T-helper 2 cell treated with Interferon-gamma antibody and Interleukin-4, amounts not matched to agents 5 μg/mL and 100 μg/mL, for 36 hours (primary cell): Measurements from ENCODE around the gene YIF1B.

Source experiments
- DNase-seq: peaks from one replicate; pipeline ENCODE4 v3.0.0; 2021; ENCODE audit warnings: low spot score
- H3K27ac Mint-ChIP-seq: one replicate; pipeline ENCODE4 v1.8.0; 2021; ENCODE audit warnings: mild to moderate bottlenecking, mixed read lengths
- H3K27me3 Mint-ChIP-seq: one replicate; pipeline ENCODE4 v1.8.0; 2021; ENCODE audit warnings: low read depth, mixed read lengths
- H3K36me3 Mint-ChIP-seq: one replicate; pipeline ENCODE4 v1.8.0; 2021; ENCODE audit warnings: low read depth, mixed read lengths
- H3K4me1 Mint-ChIP-seq: one replicate; pipeline ENCODE4 v1.8.0; 2021; ENCODE audit warnings: low read depth, mixed read lengths
- H3K4me3 Mint-ChIP-seq: one replicate; pipeline ENCODE4 v1.8.0; 2022; ENCODE audit warnings: mild to moderate bottlenecking, moderate library complexity, mixed read lengths
- H3K9me3 Mint-ChIP-seq: one replicate; pipeline ENCODE4 v1.8.0; 2021; ENCODE audit warnings: mixed read lengths

Gene YIF1B

DNA sequence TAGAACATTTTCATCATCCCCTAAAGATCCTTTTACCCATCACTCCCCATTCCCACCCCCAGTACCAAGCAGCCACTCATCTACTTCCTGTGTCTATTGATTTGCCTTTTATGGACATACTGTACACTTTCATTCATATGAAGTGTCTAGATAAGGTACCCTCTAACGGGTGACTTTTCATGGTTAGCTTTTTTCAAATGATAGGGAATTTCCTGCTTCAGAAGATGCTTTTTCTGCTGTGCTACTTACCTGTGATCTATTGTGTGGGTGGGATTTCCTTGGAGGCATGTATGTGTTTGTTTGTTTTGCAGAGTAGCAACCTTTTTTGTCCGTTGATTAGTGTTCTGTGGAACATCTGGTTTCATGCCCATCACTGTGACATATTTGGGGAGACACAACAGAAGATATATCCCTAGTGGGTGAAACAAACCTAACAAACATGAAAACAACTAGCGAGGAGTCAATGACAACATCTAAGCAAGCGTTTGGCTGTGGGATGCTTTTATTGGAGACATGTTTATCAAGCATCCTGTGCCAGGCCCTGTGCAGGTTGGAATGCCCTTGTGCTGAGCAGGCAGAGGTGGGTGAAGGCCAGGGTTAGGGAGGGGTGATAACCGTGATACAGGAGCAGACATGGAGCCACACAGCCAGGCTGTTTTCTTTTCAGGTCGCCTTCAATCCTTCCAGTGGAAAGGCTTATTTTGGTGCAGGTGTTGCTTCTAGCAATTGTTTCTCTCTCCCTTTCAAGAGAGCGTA is 33.8 kb downstream of the YIF1B start:
- Mint-ChIP-seq H3K36me3 (peaks cover 14% of the 10 kb centered on the region), H3K27me3 (no peaks in the 10 kb centered on the region), H3K4me1 (peaks cover 27% of the 10 kb centered on the region), H3K27ac (peak overlapping the region; percentile 86), H3K9me3 (no peaks in the 10 kb centered on the region), H3K4me3 (peak overlapping the region; percentile 50)
- DNase-seq, result peak; percentile 19

DNA sequence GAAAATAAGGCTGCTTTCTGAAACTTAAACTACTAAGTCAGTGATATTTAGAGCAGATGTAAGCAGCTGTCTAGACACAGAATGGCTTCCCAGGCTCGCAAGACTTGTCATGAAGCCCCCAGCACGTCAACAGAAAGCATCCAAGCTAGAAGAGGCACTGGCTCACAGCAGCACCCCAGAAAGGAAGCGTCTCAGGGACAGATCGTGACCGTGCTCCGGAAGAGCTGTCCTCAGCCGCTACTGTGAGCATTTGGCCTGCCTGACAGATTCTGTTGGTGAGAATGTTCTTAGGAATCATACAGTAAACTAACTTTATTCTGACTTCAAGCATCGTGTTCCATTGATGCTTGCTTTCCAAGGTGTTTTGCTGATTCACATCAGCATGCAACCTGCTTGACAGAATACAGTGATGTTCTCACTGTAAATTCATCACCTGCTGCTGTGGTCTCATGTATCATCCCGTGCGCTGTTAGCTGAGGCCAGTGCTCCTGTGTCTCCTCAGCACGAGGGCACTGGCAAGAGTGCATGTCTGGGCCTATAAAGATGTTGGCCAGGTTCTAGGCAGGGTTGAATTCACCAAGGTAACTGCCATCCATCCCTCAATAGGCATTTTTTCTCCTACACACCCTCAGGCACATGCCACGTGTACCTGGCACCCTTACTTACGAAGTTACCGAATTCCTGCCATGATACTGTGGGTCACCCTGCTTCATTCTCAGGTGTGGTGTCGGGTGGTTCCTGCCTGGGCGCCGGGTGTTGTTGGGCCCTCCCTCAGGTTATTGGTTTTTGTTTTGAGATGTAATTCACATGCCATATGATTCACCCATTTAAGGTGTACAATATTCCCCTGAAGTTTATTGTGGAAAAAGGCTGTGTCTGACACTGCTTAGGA is 35.5 kb downstream of the YIF1B start:
- Mint-ChIP-seq H3K4me1 (peaks cover 27% of the 10 kb centered on the region), H3K27ac (peak overlapping the region; percentile 77), H3K27me3 (no peaks in the 10 kb centered on the region), H3K9me3 (no peaks in the 10 kb centered on the region), H3K36me3 (peaks cover 6% of the 10 kb centered on the region), H3K4me3 (no peak overlapping the region)
- no peak for DNase-seq

DNA sequence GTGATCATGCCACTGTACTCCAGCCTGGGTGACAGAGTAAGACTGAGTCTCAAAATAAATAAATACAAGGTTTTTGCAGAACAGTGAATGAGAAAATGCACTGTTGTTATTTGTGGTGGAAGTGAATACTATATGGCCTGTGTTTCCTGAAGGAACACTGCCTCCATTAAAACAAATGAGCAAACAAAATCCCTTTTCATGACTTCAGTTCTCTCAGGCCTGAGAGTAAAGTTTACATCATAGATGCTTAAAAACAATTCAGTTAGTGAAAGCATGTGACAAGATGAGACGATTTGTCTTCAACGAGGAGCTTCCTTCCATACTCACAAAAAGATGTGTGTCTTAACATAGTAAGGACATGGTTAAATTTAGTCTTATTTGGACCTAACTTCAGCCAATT is 37.0 kb downstream of the YIF1B start:
- H3K27me3 Mint-ChIP-seq, result no peaks in the 10 kb centered on the region
- peaks cover 3% of the 10 kb centered on the region for H3K36me3 Mint-ChIP-seq
- no peak for DNase-seq

DNA sequence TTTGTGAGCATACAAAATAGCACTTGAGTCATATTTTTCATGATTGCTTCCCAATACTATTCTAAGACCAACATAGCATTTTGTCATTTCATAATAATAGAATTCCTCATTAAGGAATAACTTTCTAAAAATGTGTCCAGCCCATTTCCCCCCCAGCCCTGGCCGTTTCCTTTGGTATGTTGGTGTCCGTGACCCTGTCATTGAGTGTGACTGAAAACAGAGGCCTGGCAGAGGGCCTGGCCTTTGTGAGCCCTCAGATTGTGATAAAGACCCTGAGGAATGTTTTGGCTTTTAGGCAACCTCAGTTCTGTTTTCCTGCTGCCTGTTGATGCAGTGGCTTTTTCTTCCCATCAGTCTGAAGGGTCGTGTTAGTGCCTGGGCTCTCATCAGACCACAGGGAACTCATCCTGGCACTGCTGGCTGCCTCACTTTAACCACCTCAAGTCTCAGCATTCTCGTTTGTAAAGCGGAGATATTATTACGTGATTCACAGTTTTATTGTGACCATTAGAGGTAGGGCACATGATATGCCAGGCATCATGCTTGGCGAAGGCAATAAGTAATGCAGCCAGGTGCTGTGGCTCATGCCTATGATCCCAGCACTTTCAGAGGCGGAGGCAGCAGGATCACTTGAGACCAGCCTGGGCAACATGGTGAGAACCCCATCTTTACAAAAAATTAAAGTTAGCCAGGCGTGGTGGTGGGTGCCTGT is 37.6 kb downstream of the YIF1B start:
- Mint-ChIP-seq H3K36me3 (no peaks in the 10 kb centered on the region), H3K27me3 (no peaks in the 10 kb centered on the region), H3K9me3 (no peaks in the 10 kb centered on the region), H3K4me1 (peaks cover 29% of the 10 kb centered on the region), H3K27ac (no peak overlapping the region), H3K4me3 (no peak overlapping the region)
- no peak for DNase-seq

More for the DNA sequence above, 37.0 kb downstream of the YIF1B start:
- no peaks in the 10 kb centered on the region for H3K9me3 Mint-ChIP-seq
- no peak overlapping the region for H3K27ac Mint-ChIP-seq
- peaks cover 24% of the 10 kb centered on the region for H3K4me1 Mint-ChIP-seq
- no peak overlapping the region for H3K4me3 Mint-ChIP-seq

DNA sequence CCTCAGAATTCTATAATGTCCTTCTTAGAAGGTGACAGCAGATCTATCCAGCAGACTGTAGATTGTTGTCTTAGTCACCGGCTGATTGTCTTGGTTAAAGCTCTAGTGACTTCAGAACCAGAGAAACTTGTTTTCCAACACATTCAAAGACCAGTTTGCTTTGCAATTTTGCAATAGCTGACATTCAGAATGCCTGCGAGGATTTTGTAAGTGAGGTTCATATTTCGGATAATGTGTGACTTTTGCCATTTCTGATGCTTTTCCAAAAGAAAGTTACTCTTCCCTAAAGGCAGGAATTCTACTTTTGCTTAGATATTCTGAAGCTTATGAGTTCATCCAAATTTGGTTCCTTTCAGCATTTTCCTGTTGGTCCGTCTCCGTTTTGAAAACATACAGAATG is 38.2 kb downstream of the YIF1B start:
- Mint-ChIP-seq H3K27ac (no peak overlapping the region), H3K9me3 (no peaks in the 10 kb centered on the region), H3K4me3 (no peak overlapping the region), H3K36me3 (no peaks in the 10 kb centered on the region), H3K27me3 (no peaks in the 10 kb centered on the region), H3K4me1 (peaks cover 27% of the 10 kb centered on the region)
- no peak for DNase-seq

DNA sequence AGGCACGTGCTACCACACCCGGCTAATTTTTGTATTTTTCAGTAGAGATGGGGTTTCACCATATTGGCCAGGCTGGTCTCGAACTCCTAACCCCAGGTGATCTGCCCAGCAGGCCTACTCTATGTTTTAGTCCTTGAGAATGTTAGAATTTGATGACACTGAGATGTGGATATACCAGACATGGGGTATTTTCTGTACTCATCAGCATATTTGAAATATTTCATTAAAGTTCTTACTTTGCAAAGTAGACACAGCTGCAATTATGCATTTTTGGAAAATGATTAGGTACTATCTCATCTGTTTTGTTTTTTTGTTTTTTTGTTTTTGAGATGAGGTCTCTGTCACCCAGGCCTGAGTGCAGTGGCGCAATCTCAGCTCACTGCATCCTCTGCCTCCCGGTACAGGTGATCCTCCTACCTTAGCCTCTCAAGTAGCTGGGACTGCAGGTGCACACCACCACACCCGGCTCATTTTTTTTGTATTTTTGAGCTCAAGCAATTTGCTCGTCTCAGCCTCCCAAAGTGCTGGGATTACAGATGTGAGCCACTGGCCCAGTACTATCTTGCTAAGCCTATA is 38.7 kb downstream of the YIF1B start:
- H3K27ac Mint-ChIP-seq, result no peak overlapping the region
- no peaks in the 10 kb centered on the region for H3K27me3 Mint-ChIP-seq
- no peak for DNase-seq
- peaks cover 1% of the 10 kb centered on the region for H3K36me3 Mint-ChIP-seq
- H3K9me3 Mint-ChIP-seq, result no peaks in the 10 kb centered on the region
- H3K4me3 Mint-ChIP-seq, result no peak overlapping the region
- H3K4me1 Mint-ChIP-seq, result peaks cover 22% of the 10 kb centered on the region

DNA sequence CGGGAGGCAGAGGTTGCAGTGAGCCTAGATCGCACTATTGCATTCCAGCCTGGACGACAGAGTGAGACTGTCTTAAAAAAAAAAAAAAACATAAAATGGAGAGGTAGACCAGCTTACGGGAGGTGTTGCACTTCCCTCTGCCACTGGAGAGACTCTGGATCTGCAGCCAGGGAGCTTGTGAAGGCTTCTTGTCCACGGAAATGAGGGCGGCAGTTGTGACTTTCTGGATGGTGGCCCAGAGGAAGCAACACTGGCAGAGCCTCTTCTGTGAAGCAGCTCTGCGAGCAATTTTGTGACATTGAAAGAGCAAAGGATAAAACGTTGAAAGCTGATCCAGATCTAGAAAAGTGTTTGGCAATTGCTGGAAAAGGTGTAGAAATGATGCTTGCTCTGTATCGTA is 41.0 kb downstream of the YIF1B start:
- Mint-ChIP-seq H3K36me3 (peaks cover 3% of the 10 kb centered on the region), H3K27me3 (no peaks in the 10 kb centered on the region), H3K27ac (no peak overlapping the region), H3K9me3 (no peaks in the 10 kb centered on the region), H3K4me1 (peaks cover 13% of the 10 kb centered on the region), H3K4me3 (no peak overlapping the region)
- DNase-seq, result no peak

DNA sequence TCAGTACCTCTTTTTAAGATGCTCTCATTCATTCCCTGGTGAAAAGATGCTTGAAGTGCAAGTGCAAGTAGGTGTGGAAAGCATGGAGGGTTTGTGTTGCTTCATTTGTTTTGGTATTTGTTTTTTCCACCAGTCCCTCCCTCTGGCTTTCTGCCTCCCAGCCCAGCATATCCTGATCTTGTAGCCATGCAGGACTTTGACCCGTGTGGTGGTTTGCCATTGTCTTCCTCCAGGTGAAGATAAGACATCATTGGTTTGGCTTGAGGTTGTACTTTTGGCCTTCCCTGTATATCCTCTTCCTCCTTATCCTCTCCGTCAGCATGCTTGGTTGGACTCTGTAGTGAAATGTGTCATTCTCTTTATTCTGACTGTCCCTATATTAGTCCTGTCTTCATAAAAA is 42.2 kb downstream of the YIF1B start:
- Mint-ChIP-seq H3K4me3 (no peak overlapping the region), H3K27me3 (no peaks in the 10 kb centered on the region), H3K9me3 (no peaks in the 10 kb centered on the region), H3K27ac (no peak overlapping the region), H3K36me3 (peaks cover 3% of the 10 kb centered on the region), H3K4me1 (peaks cover 15% of the 10 kb centered on the region)
- no peak for DNase-seq

DNA sequence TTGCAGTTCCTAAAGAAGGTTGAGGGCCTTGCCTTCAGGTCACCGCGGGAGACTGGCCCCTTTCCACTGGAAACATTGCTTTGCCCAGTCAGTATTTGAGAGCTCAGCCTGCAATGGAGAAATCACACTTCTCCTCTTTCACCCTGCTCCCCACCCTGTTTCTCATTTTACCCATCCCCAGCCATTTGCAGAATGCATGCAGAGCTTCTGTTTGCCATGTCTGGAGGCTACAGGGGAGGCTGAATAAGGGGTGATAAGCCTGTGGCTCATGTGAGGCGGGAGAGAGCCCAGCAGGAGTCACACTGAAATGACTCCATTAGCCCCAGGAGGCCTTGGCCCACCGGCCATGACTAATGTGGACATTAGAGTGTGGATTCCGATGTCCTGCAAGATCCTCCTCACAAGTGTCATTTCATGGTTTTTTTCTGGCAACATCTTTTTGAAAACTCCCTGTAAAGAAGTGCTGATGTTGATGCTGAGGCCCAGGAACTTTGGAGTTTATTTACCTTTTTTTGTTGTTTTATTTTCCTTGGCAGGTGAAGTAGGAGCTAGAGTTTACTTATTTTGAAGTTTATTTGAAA is 45.1 kb downstream of the YIF1B start:
- no peak overlapping the region for H3K27ac Mint-ChIP-seq
- H3K36me3 Mint-ChIP-seq, result peaks cover 3% of the 10 kb centered on the region
- H3K4me1 Mint-ChIP-seq, result peaks cover 38% of the 10 kb centered on the region
- no peaks in the 10 kb centered on the region for H3K9me3 Mint-ChIP-seq
- no peak overlapping the region for H3K4me3 Mint-ChIP-seq
- no peaks in the 10 kb centered on the region for H3K27me3 Mint-ChIP-seq
- no peak for DNase-seq

DNA sequence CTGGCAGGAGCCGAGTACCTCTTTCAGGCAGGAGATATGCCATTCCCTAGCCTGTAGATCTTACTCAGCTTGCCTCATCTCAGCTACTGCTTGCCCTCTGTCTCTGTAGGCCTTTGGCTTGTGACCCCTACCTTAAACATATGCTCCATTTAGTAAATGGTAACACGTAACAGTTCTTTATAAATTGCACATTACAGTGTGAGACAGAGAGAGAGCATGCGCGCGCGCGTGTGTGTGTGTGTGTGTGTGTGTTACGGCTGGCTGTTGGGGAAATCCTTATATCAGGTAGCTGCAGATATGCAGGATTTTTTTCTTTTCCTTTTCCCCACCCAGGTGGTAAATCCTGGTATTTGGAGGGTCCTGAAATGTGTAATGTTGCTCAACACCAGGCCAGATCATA is 47.2 kb downstream of the YIF1B start:
- Mint-ChIP-seq H3K36me3 (peaks cover 3% of the 10 kb centered on the region), H3K9me3 (no peaks in the 10 kb centered on the region), H3K4me3 (no peak overlapping the region), H3K27me3 (no peaks in the 10 kb centered on the region), H3K4me1 (peaks cover 48% of the 10 kb centered on the region), H3K27ac (peak overlapping the region; percentile 17)
- DNase-seq, result no peak

DNA sequence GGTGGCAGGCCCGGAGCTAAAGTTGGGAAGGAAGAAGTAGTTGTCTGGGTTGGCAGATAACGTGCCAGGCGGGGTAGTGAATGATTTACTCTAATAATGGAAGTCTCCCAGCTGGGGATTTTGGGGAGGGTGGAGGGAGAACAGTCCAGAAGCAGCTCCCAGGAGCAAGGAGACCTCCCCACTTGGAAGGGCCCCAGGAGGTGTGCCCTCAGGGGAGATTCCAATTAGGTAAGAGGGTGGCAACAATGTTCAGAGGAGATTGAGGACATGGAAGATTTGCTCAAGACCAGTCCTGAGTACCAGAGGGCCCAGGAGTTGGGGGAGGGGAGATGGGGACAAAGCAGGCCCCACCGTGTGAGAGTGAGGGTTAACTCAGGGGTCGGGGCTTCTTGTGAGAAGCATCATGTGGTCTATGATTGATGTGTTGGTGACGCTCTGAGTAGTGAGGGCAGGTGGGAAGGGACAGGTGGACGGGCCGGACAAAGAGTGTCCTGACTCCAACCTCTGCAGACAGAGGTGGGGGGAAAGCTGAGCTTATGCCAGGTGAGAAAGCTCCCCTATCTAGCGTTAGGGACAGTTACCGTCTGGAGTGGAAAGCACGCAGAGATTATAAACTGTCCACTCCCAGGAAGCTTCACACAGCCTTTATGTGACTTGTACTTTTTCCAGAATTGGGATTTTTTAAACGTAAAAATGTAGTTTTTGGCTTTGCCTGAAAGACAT is 47.8 kb downstream of the YIF1B start:
- Mint-ChIP-seq H3K36me3 (peaks cover 3% of the 10 kb centered on the region), H3K27me3 (no peaks in the 10 kb centered on the region), H3K4me3 (no peak overlapping the region), H3K9me3 (no peaks in the 10 kb centered on the region), H3K27ac (peak overlapping the region; percentile 37), H3K4me1 (peaks cover 48% of the 10 kb centered on the region)
- no peak for DNase-seq

DNA sequence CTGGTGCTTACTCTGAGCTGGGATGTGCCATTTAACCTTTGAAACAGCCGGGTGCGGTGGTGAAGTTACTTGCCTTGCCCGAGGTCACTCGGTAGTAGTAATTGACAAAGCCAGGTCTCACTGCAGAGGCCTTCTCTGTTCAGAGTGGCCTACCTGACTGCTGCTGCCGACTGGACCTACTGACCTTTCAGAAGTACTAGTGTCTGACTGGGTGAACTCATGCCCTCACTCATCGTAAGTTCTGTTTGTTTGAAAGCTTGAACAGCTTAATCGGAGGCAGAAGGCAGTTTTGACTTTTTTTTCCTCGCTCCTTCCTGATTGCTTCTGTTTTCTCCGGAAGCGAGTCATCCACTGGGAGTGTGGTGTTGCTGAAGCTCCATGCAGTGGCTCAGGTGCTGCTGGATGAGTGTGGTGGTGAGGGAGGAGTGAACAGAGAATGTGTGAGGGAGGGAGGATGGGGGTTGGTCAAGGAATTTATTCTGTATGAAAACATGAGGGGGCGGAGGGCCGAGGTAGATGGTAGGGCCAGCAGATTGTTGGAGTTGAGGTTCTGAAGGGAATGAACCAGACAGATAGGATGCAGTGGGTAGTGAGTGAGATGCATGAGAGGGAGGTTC is 48.7 kb downstream of the YIF1B start:
- no peak for DNase-seq
- Mint-ChIP-seq H3K9me3 (no peaks in the 10 kb centered on the region), H3K36me3 (peaks cover 1% of the 10 kb centered on the region), H3K27ac (peak overlapping the region; percentile 37), H3K27me3 (no peaks in the 10 kb centered on the region), H3K4me1 (peaks cover 51% of the 10 kb centered on the region), H3K4me3 (peak overlapping the region; percentile 3)
